Activated CD4-positive, alpha-beta memory T cell treated with anti-CD3 and anti-CD28 coated beads for 36 hours (primary cell): ENCODE results near the gene DHCR24. TPM values are rescaled to one million over a fixed set of nuclear protein-coding genes. Genes with fewer than 3 reads are reported as not detected.
A peak's percentile ranks its signal among the peaks of the same experiment; 100 is the strongest.
"Not testable (repeated sequence)": the region's sequence is repeated elsewhere in the genome, so short reads cannot be mapped to it uniquely, and the experiment has no call there.

Experiments used
- CTCF ChIA-PET: fragments of 350-600 bp; sonication (Branson Sonifier 250); formaldehyde crosslinking; loops from one replicate; lab custom pipeline; 2021; ENCODE audit warnings: antibody characterized with exemption, inconsistent platforms; lab: Charles Lee
- POLR2A ChIA-PET: fragments of 350-600 bp; sonication (Branson Sonifier 250); formaldehyde crosslinking; loops from one replicate; lab custom pipeline; 2021; ENCODE audit warnings: antibody characterized with exemption; lab: Charles Lee
- DNase-seq: peaks from one replicate; pipeline ENCODE4 v3.0.0-alpha.2; 2020
- H3K27ac Mint-ChIP-seq: one replicate; pipeline ENCODE4 v1.8.0; 2021; ENCODE audit warnings: mixed read lengths
- H3K27me3 Mint-ChIP-seq: one replicate; pipeline ENCODE4 v1.8.0; 2021; ENCODE audit warnings: mixed read lengths
- H3K36me3 Mint-ChIP-seq: one replicate; pipeline ENCODE4 v1.8.0; 2021; ENCODE audit warnings: mixed read lengths
- H3K4me1 Mint-ChIP-seq: one replicate; pipeline ENCODE4 v1.8.0; 2021; ENCODE audit warnings: low read depth, mixed read lengths
- H3K4me3 Mint-ChIP-seq: one replicate; pipeline ENCODE4 v1.8.0; 2021; ENCODE audit warnings: mild to moderate bottlenecking, mixed read lengths
- H3K9me3 Mint-ChIP-seq: one replicate; pipeline ENCODE4 v1.8.0; 2021; ENCODE audit warnings: mixed read lengths
- intact Hi-C: fragments of 100-400 bp; cut with micrococcal nuclease; formaldehyde crosslinking; loops from one replicate; pipeline ENCODE4 v1.15.1; 2023
- total RNA-seq, 2 experiments: library from RNA; stranded (reverse); gene quantifications; one replicate each; pipeline ENCODE4 v1.2.3, GENCODE V29; 2021

Gene DHCR24
- total RNA-seq, 2 experiments from 2014 or later = 72.6 to 75.1 TPM

- Mint-ChIP-seq H3K36me3 (peaks cover 40% of the 10 kb centered on the region), H3K9me3 (no peaks in the 10 kb centered on the region), H3K4me3 (peak overlapping the region; percentile 92), H3K27ac (peak overlapping the region; percentile 57), H3K27me3 (no peaks in the 10 kb centered on the region), H3K4me1 (peaks cover 47% of the 10 kb centered on the region)
- ChIA-PET CTCF (no interaction called here), POLR2A (no interaction called here)
- intact Hi-C loops = loop anchor here (5.0 kb wide), 1 partner anchor 67 kb away; no protein-coding TSS in a partner anchor
- DNase-seq = no peak
Observed at GRCh38 chr1:54885237-54885679, 1.7 kb downstream of the DHCR24 start.

DNA sequence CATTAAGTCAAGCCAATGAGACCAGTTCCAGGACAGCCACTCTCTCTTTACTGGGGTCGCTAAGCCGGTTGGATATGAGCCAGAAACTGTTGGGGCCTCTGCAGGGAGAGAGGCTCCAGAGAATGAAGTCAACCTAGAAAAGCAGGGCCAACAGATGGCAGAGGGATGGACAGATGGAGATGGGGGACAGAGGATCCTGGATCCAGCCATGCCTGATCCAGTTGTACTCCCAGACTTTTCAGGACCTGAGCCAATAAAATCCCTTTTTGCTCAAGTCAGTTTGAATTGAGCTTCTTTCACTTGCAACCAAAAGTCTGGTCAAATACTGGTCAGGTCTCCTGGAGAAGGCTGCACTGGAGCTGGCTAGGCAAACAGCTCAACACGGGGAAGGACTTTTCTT lies 2.2 kb downstream of the DHCR24 start:
- intact Hi-C loops = loop anchor here (5.0 kb wide), 1 partner anchor 68 kb away; no protein-coding TSS in a partner anchor
- POLR2A ChIA-PET = no interaction called here
- H3K27ac Mint-ChIP-seq = no peak overlapping the region
- H3K27me3 Mint-ChIP-seq = no peaks in the 10 kb centered on the region
- peaks cover 45% of the 10 kb centered on the region for H3K36me3 Mint-ChIP-seq
- no peaks in the 10 kb centered on the region for H3K9me3 Mint-ChIP-seq
- no peak for DNase-seq
- CTCF ChIA-PET = no interaction called here
- H3K4me1 Mint-ChIP-seq = peaks cover 47% of the 10 kb centered on the region
- peak overlapping the region; percentile 92 for H3K4me3 Mint-ChIP-seq

DNA sequence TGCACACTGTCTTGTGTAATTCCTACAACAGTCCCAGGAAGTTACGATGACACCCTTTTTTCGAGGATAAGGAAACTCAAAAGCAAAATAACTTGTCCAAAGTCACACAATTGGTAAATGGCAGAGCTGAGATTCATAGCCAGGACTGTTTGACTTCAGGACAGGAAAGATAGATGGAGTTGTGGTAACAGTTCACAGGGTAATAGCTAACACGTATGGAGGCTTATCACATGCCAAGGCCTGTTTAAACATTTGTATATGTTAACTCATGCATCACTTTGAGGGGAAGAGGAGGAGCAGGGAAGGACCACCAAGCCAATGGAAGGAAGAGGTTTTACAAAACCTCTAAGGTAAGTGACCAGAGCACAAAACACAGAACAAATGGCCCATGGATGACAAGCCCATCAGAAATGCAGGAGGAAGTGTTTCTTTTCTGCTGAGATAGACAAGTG lies 2.8 kb downstream of the DHCR24 start:
- Mint-ChIP-seq H3K27ac (no peak overlapping the region), H3K4me3 (no peak overlapping the region), H3K4me1 (peaks cover 47% of the 10 kb centered on the region), H3K27me3 (no peaks in the 10 kb centered on the region), H3K9me3 (no peaks in the 10 kb centered on the region), H3K36me3 (peaks cover 51% of the 10 kb centered on the region)
- CTCF ChIA-PET = no interaction called here
- no peak for DNase-seq
- POLR2A ChIA-PET = no interaction called here
- intact Hi-C loops = no loop called here

DNA sequence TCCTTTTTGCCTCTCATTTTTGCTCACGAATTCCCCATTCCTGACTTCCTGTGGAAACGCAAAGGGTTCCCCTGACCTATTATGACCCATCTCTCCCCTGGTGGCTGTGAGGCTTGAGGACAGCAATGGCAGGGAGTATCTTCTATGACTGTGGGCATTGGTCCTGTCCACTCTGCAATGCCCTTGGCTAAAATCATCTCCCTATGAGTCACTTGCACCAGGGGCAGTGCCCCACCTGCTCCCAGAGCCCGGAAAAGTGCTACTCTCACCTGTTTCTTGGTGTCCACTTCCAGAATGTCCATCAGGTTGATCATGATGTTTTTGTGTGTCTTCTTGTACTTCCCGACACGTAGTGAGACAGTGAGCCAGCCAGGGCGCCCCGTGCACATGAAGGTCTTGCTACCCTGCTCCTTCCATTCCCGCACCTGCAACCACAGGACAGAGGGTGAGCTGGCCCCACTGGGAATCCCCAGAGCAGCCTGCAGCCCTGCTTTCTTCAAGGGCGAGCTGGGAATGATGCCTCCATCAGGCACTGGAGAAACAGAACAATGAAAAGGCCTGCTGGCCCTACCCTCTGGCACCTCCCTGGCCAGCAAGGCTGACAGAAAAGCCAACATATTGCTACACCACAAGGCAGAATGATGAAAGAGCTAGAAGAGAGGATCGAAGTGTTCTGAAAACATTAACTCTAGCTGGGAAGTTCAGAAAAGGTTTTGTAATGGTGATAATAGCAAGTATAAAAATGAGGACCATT lies 3.5 kb downstream of the DHCR24 start:
- no peaks in the 10 kb centered on the region for H3K27me3 Mint-ChIP-seq
- H3K36me3 Mint-ChIP-seq = peaks cover 53% of the 10 kb centered on the region
- ChIA-PET CTCF (no interaction called here), POLR2A (no interaction called here)
- peaks cover 47% of the 10 kb centered on the region for H3K4me1 Mint-ChIP-seq
- H3K4me3 Mint-ChIP-seq = no peak overlapping the region
- DNase-seq = no peak
- intact Hi-C loops = no loop called here
- H3K27ac Mint-ChIP-seq = no peak overlapping the region
- H3K9me3 Mint-ChIP-seq = no peaks in the 10 kb centered on the region

- POLR2A ChIA-PET = no interaction called here
- Mint-ChIP-seq H3K4me3 (no peak overlapping the region), H3K36me3 (peaks cover 57% of the 10 kb centered on the region), H3K4me1 (peaks cover 39% of the 10 kb centered on the region), H3K9me3 (no peaks in the 10 kb centered on the region), H3K27me3 (no peaks in the 10 kb centered on the region), H3K27ac (no peak overlapping the region)
- intact Hi-C loops = no loop called here
- CTCF ChIA-PET = no interaction called here
- DNase-seq = no peak
Observed at GRCh38 chr1:54882519-54882918, 4.5 kb downstream of the DHCR24 start.

- H3K27me3 Mint-ChIP-seq, H3K27ac Mint-ChIP-seq, H3K9me3 Mint-ChIP-seq, intact Hi-C loops, DNase-seq, H3K4me3 Mint-ChIP-seq, CTCF ChIA-PET, POLR2A ChIA-PET: not testable (repeated sequence)
- H3K4me1 Mint-ChIP-seq = peaks cover 40% of the 10 kb centered on the region
- H3K36me3 Mint-ChIP-seq = peaks cover 64% of the 10 kb centered on the region
Observed at GRCh38 chr1:54881604-54882003, 5.4 kb downstream of the DHCR24 start.

- intact Hi-C loops = no loop called here
- no peak for DNase-seq
- Mint-ChIP-seq H3K9me3 (no peaks in the 10 kb centered on the region), H3K27ac (no peak overlapping the region), H3K36me3 (peaks cover 67% of the 10 kb centered on the region), H3K4me3 (no peak overlapping the region), H3K27me3 (no peaks in the 10 kb centered on the region), H3K4me1 (peaks cover 24% of the 10 kb centered on the region)
- ChIA-PET POLR2A (no interaction called here), CTCF (no interaction called here)
Observed at GRCh38 chr1:54879872-54880271, 7.1 kb downstream of the DHCR24 start.

DNA sequence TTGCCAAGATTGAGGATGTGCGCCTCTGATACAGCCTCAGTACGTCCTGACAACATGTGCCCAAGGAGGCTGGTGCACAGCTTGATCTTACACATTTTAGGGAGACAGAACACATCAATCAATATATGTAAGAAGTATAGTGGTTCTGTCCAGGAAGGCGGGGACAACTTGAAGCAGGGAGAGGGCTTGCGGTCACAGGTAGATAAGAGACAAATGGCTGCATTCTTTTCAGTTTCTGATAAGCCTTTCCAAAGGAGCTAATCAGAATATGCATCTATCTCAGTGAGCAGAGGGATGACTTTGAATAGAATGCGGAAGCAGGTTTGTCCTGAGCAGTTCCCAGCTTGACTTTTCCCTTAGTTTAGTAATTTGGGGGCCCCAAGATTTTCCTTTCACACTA lies 10.2 kb downstream of the DHCR24 start:
- POLR2A ChIA-PET = no interaction called here
- H3K36me3 Mint-ChIP-seq = peaks cover 46% of the 10 kb centered on the region
- H3K27me3 Mint-ChIP-seq = no peaks in the 10 kb centered on the region
- CTCF ChIA-PET = no interaction called here
- no peaks in the 10 kb centered on the region for H3K9me3 Mint-ChIP-seq
- no peak for DNase-seq
- intact Hi-C loops = no loop called here
- H3K4me1 Mint-ChIP-seq = peaks cover 3% of the 10 kb centered on the region
- no peak overlapping the region for H3K27ac Mint-ChIP-seq
- no peak overlapping the region for H3K4me3 Mint-ChIP-seq

GRCh38 chr1:54875000-54875399 lies 12.0 kb downstream of the DHCR24 start:
- intact Hi-C loops = no loop called here
- DNase-seq = no peak
- no peak overlapping the region for H3K27ac Mint-ChIP-seq
- ChIA-PET POLR2A (interaction anchor here (1.3 kb wide), 1 partner anchor 10 kb away, joined by 3 read pairs; no protein-coding TSS in a partner anchor), CTCF (interaction anchor here (1.2 kb wide), 1 partner anchor 27 kb away, joined by 3 read pairs; no protein-coding TSS in a partner anchor)
- no peaks in the 10 kb centered on the region for H3K27me3 Mint-ChIP-seq
- peaks cover 3% of the 10 kb centered on the region for H3K4me1 Mint-ChIP-seq
- H3K4me3 Mint-ChIP-seq = no peak overlapping the region
- H3K36me3 Mint-ChIP-seq = peaks cover 39% of the 10 kb centered on the region
- no peaks in the 10 kb centered on the region for H3K9me3 Mint-ChIP-seq

- intact Hi-C loops = no loop called here
- Mint-ChIP-seq H3K9me3 (no peaks in the 10 kb centered on the region), H3K4me1 (peaks cover 3% of the 10 kb centered on the region), H3K27me3 (no peaks in the 10 kb centered on the region), H3K4me3 (no peak overlapping the region), H3K27ac (no peak overlapping the region), H3K36me3 (peaks cover 34% of the 10 kb centered on the region)
- ChIA-PET POLR2A (interaction anchor here (1.3 kb wide), 1 partner anchor 9 kb away, joined by 3 read pairs; no protein-coding TSS in a partner anchor), CTCF (interaction anchor here (0.6 to 1.9 kb wide), 3 partner anchors 26 to 77 kb away, joined by 3 to 5 read pairs (median 3); no protein-coding TSS in a partner anchor)
- no peak for DNase-seq
Observed at GRCh38 chr1:54874079-54874830, 12.7 kb downstream of the DHCR24 start.

DNA sequence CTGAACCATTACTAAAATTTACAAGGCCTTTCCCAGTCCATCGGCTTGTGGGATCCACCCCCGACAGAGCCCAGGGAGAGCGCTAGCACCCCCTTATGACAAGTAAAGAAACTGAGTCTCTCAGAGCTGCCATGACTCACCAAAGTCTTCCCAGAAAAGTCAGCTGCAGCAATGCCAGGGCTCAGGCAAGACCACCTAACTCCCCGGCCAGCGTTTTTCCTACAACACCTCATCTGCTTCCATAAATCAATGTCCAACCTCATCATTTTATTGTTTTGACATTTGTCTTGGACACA lies 15.0 kb downstream of the DHCR24 start:
- Mint-ChIP-seq H3K27me3 (no peaks in the 10 kb centered on the region), H3K4me1 (peaks cover 3% of the 10 kb centered on the region), H3K4me3 (no peak overlapping the region), H3K9me3 (no peaks in the 10 kb centered on the region), H3K36me3 (peaks cover 37% of the 10 kb centered on the region), H3K27ac (no peak overlapping the region)
- no peak for DNase-seq
- ChIA-PET CTCF (no interaction called here), POLR2A (interaction anchor here (1.1 kb wide), 1 partner anchor 15 kb away, joined by 3 read pairs; the partner anchor contains the start of gene DHCR24)
- intact Hi-C loops = no loop called here

- POLR2A ChIA-PET = interaction anchor here (1.1 kb wide), 1 partner anchor 16 kb away, joined by 3 read pairs; the partner anchor contains the start of gene DHCR24
- Mint-ChIP-seq H3K36me3 (peaks cover 32% of the 10 kb centered on the region), H3K27me3 (no peaks in the 10 kb centered on the region), H3K4me3 (no peak overlapping the region), H3K27ac (no peak overlapping the region), H3K9me3 (no peaks in the 10 kb centered on the region), H3K4me1 (no peaks in the 10 kb centered on the region)
- CTCF ChIA-PET = no interaction called here
- intact Hi-C loops = no loop called here
- DNase-seq = no peak
Observed at GRCh38 chr1:54871275-54872035, 15.5 kb downstream of the DHCR24 start.
